SK-N-SH treated with all-trans-retinoic acid at 6 μM for 48 hours (cell line): ENCODE measurements around the gene PALLD.

Experiments used
- TOX ChIP-seq: fragments of 250-450 bp; sonication (Bioruptor Pico); IDR thresholded peaks from 2 replicates; pipeline ENCODE4 v1.8.0; 2021; ENCODE audit warnings: mild to moderate bottlenecking, moderate library complexity, borderline replicate concordance
- ZFP3 ChIP-seq: fragments of 250-450 bp; sonication (Bioruptor Pico); IDR thresholded peaks from 2 replicates; pipeline ENCODE4 v1.5.0; 2020; ENCODE audit warnings: mild to moderate bottlenecking, moderate library complexity

- TF ChIP-seq ZFP3 (CRISPR knock-in tag) (no peak), TOX (CRISPR knock-in tag) (no peak)
Measured at GRCh38 chr4:168884251-168885124, 387.6 kb downstream of the PALLD start.
